T-helper 17 cell (primary cell): ENCODE results near the gene C2orf92. TPM values are rescaled to one million over a fixed set of nuclear protein-coding genes. Genes with fewer than 3 reads are reported as not detected.

Source experiments
- ATAC-seq: fragments of 150-1000 bp; cut with Tn5 transposase; 2 replicates; pipeline ENCODE4 v1.10.0; 2021; ENCODE audit warnings: mild to moderate bottlenecking, moderate library complexity
- DNase-seq, 3 donors: peaks; one replicate each; pipeline versions ENCODE4 v3.0.0 to v3.0.0-alpha.2; 2020 to 2021
- H3K9me3 ChIP-seq: one replicate; pipeline ENCODE4 v1.7.0; 2013; ENCODE audit warnings: low read length, mild to moderate bottlenecking; ENCODE audit not compliant: control insufficient read depth, poor library complexity, severe bottlenecking
- H3K27ac Mint-ChIP-seq: one replicate; pipeline ENCODE4 v1.8.0; 2022; ENCODE audit warnings: mild to moderate bottlenecking, moderate library complexity, mixed read lengths
- H3K27me3 Mint-ChIP-seq: one replicate; pipeline ENCODE4 v1.8.0; 2022; ENCODE audit warnings: mixed read lengths
- H3K36me3 Mint-ChIP-seq: one replicate; pipeline ENCODE4 v1.8.0; 2022; ENCODE audit warnings: low read depth, mixed read lengths
- H3K4me1 Mint-ChIP-seq: one replicate; pipeline ENCODE4 v1.8.0; 2022; ENCODE audit warnings: mild to moderate bottlenecking, mixed read lengths
- H3K4me3 Mint-ChIP-seq: one replicate; pipeline ENCODE4 v1.8.0; 2022; ENCODE audit warnings: mild to moderate bottlenecking, moderate library complexity, mixed read lengths
- total RNA-seq, 4 donors: library from RNA in 2 of 4; stranded (reverse) in 2 of 4; gene quantifications; one replicate each; pipeline ENCODE4 v1.2.3 and lab custom pipeline; 2022 to 2026

The C2orf92 gene
- total RNA-seq, 2 donors from 2014 or later = 12.5 to 13.5 TPM

GRCh38 chr2:97747716-97748115, 78.2 kb downstream of the C2orf92 start:
- no peaks in the 10 kb centered on the region for H3K36me3 Mint-ChIP-seq
- peaks cover 37% of the 10 kb centered on the region for H3K4me1 Mint-ChIP-seq
- ATAC-seq (no peak), DNase-seq (no peak)
- H3K9me3 ChIP-seq = no peaks in the 10 kb centered on the region
- peak overlapping the region; percentile 85 for H3K27ac Mint-ChIP-seq
- no peak overlapping the region for H3K4me3 Mint-ChIP-seq
- H3K27me3 Mint-ChIP-seq = no peaks in the 10 kb centered on the region

- ATAC-seq = no peak
- no peaks in the 10 kb centered on the region for H3K9me3 ChIP-seq
- no peak for DNase-seq
- Mint-ChIP-seq H3K27me3 (no peaks in the 10 kb centered on the region), H3K4me3 (no peak overlapping the region), H3K36me3 (no peaks in the 10 kb centered on the region), H3K27ac (no peak overlapping the region), H3K4me1 (peaks cover 30% of the 10 kb centered on the region)
Observed at GRCh38 chr2:97749581-97749980, 80.1 kb downstream of the C2orf92 start.

- no peaks in the 10 kb centered on the region for H3K36me3 Mint-ChIP-seq
- DNase-seq (no peak), ATAC-seq (no peak)
- H3K4me1 Mint-ChIP-seq = peaks cover 30% of the 10 kb centered on the region
- H3K9me3 ChIP-seq = no peaks in the 10 kb centered on the region
- no peak overlapping the region for H3K4me3 Mint-ChIP-seq
- no peaks in the 10 kb centered on the region for H3K27me3 Mint-ChIP-seq
- no peak overlapping the region for H3K27ac Mint-ChIP-seq
Observed at GRCh38 chr2:97750017-97750416, 80.5 kb downstream of the C2orf92 start.

DNA sequence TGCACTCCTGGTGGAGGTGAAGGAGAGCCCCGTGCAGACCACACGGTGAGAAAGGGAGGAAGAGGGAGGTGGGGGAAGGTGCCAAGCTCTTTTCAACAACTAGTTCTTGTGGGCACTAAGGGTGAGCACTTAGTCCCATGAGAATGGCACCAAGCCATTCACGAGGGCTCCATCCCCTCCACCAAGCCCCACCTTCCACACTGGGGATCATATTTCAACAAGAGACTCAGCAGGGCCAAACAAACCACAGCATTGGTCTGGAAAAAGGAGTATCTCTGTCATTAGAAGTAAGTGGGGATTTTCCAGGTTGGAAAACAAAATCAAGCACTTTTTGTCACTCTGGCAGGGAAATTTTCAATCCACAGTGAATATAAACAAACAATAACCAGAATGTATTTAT, 82.2 kb downstream of the C2orf92 start:
- DNase-seq (no peak), ATAC-seq (no peak)
- Mint-ChIP-seq H3K27me3 (no peaks in the 10 kb centered on the region), H3K4me1 (peaks cover 17% of the 10 kb centered on the region), H3K36me3 (no peaks in the 10 kb centered on the region), H3K27ac (peak overlapping the region; percentile 82), H3K4me3 (no peak overlapping the region)
- H3K9me3 ChIP-seq = no peaks in the 10 kb centered on the region

Other genes with a start within 250 kb of the C2orf92 start
- gene ANKRD36B, start 79.8 kb upstream of the C2orf92 start, total RNA-seq = 10 to 100 TPM; 66.6 to 74.4 TPM
- 100 to 1,000 TPM; 112 to 122 TPM for gene COX5B, start 23.7 kb upstream of the C2orf92 start, total RNA-seq
- gene ACTR1B, start 5.7 kb upstream of the C2orf92 start, total RNA-seq = 10 to 100 TPM; 90.9 to 98.0 TPM
- 100 to 1,000 TPM; 406 to 439 TPM for gene ZAP70, start 43.9 kb downstream of the C2orf92 start, total RNA-seq